Hematopoietic multipotent progenitor cell treated with erythropoietin and hydrocortisone succinate and interleukin-3 and kit ligand, for 15 days (in vitro differentiated cells): Measurements from ENCODE around the gene HIC2.
"Not testable (repeated sequence)": the region's sequence is repeated elsewhere in the genome, so short reads cannot be mapped to it uniquely, and the experiment has no call there.

Experiments used
- DNase-seq: peaks from one replicate; pipeline ENCODE4 v3.0.0-alpha.2; 2015; ENCODE audit warnings: low spot score

The HIC2 gene

GRCh38 chr22:21493789-21494782 lies 76.9 kb downstream of the HIC2 start:
- not testable (repeated sequence) for DNase-seq

- DNase-seq: not testable (repeated sequence)
Observed at GRCh38 chr22:21497984-21498383, 80.8 kb downstream of the HIC2 start.

- DNase-seq: not testable (repeated sequence)
Observed at GRCh38 chr22:21498489-21498888, 81.3 kb downstream of the HIC2 start.

GRCh38 chr22:21499623-21500506 lies 82.7 kb downstream of the HIC2 start:
- not testable (repeated sequence) for DNase-seq
